ENCODE measurements around the gene ARNT2.

The ARNT2 gene

GRCh38 chr15:80620141-80620540 lies 216.0 kb downstream of the ARNT2 start:
- no peak for TF ChIP-seq CTCF (IDR thresholded peaks at IDR 0.05; ENCODE audit: low read depth, low read length, missing control alignments)
- H3K4me3 ChIP-seq (replicated peaks; ENCODE audit: low read depth, low read length) = no peak overlapping the region
- no peak for DNase-seq (ENCODE audit: extremely low read depth, low read depth)

- TF ChIP-seq CTCF (IDR thresholded peaks at IDR 0.05; ENCODE audit: low read depth, low read length, missing control alignments) = no peak
- no peak for DNase-seq (ENCODE audit: extremely low read depth, low read depth)
Observed at GRCh38 chr15:80620931-80621330, 216.7 kb downstream of the ARNT2 start.

GRCh38 chr15:80626643-80627120 lies 222.5 kb downstream of the ARNT2 start:
- H3K4me3 ChIP-seq (replicated peaks; ENCODE audit: low read depth, low read length) = no peak overlapping the region
- no peak for DNase-seq (ENCODE audit: extremely low read depth, low read depth)
- TF ChIP-seq CTCF (IDR thresholded peaks at IDR 0.05; ENCODE audit: low read depth, low read length, missing control alignments) = no peak

More at GRCh38 chr15:80620931-80621330, 216.7 kb downstream of the ARNT2 start:
- no peak overlapping the region for H3K4me3 ChIP-seq (replicated peaks; ENCODE audit: low read depth, low read length)

GRCh38 chr15:80629355-80629754 lies 225.2 kb downstream of the ARNT2 start:
- TF ChIP-seq CTCF (IDR thresholded peaks at IDR 0.05; ENCODE audit: low read depth, low read length, missing control alignments) = no peak
- no peak overlapping the region for H3K4me3 ChIP-seq (replicated peaks; ENCODE audit: low read depth, low read length)
- DNase-seq (ENCODE audit: extremely low read depth, low read depth) = no peak

GRCh38 chr15:80630981-80631380 lies 226.8 kb downstream of the ARNT2 start:
- DNase-seq (ENCODE audit: extremely low read depth, low read depth) = no peak
- TF ChIP-seq CTCF (IDR thresholded peaks at IDR 0.05; ENCODE audit: low read depth, low read length, missing control alignments) = no peak
- no peak overlapping the region for H3K4me3 ChIP-seq (replicated peaks; ENCODE audit: low read depth, low read length)

- no peak for DNase-seq (ENCODE audit: extremely low read depth, low read depth)
- TF ChIP-seq CTCF (IDR thresholded peaks at IDR 0.05; ENCODE audit: low read depth, low read length, missing control alignments) = no peak
- H3K4me3 ChIP-seq (replicated peaks; ENCODE audit: low read depth, low read length) = no peak overlapping the region
Observed at GRCh38 chr15:80633221-80633620, 229.0 kb downstream of the ARNT2 start.

- TF ChIP-seq CTCF (IDR thresholded peaks at IDR 0.05; ENCODE audit: low read depth, low read length, missing control alignments) = no peak
- H3K4me3 ChIP-seq (replicated peaks; ENCODE audit: low read depth, low read length) = no peak overlapping the region
- DNase-seq (ENCODE audit: extremely low read depth, low read depth) = no peak
Observed at GRCh38 chr15:80635953-80636352, 231.8 kb downstream of the ARNT2 start.

Data from HFF-Myc (cell line).